GM11168 (cell line): ENCODE measurements around the gene QRFP.

ENCODE experiments used
- in situ Hi-C: fragments of 300-500 bp; cut with MboI; formaldehyde crosslinking; loops from one replicate; pipeline ENCODE4 v1.12.0; 2022; ENCODE audit warnings: low sequenced_read_pairs; ENCODE audit not compliant: unreplicated experiment

QRFP gene

DNA sequence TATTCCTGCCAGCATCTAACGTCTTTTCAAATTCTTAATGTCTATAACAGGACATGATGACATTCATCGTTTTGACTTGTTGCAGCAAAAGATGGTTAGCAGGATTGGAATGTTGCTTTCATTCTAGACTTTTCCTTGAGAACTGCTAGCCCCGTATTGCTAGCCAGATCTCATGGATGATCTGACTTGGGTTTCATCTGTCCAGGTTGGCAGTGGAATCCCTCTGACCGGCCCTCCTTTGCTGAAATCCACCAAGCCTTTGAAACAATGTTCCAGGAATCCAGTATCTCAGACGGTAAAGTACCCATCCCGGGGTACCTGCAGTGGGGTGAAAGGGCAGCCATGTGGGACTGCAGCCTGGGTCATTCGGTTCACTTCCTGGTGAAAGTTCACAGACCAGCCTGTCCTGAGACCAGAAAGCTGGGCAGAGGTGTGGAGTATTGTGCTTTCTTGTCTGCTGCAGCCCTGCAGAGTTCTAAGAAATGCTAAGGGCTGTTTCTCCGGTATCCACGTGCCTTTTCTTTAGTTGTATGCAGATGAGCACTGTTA lies 16.7 kb downstream of the QRFP start:
- in situ Hi-C loops = no loop called here

DNA sequence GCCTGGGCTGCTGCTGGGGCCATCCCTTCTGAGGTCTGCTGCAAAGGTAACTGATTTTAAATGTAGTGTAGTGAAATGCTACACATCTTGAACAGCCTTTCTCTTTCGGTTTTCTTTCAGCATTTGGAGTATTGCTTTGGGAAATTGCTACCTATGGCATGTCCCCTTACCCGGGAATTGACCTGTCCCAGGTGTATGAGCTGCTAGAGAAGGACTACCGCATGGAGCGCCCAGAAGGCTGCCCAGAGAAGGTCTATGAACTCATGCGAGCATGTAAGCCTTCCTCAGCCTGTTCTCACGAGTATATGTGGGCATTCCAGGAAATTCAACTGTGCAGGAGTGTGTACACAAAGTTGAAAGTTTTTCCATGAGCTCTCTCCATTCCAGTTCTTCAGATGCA lies 18.3 kb downstream of the QRFP start:
- in situ Hi-C loops = no loop called here

DNA sequence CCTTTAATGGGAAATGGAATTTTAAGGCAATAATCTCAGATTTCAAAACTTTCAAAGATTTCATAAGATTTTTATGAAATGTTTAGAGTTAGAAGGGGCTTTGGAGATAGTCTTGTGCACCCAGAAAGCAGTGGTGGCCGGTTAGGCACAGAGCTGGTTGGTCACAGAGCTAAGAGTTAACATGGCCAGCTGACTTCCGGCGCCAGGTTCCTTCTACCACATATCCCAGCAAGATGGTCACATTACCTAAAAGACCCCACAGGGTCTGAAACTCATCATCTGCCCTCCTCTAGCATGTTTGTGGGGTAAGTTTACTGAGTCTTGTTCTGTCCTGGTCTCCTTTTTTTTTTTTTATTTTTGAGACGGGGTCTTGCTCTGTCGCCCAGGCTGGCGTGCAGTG lies 19.3 kb downstream of the QRFP start:
- in situ Hi-C loops = no loop called here

DNA sequence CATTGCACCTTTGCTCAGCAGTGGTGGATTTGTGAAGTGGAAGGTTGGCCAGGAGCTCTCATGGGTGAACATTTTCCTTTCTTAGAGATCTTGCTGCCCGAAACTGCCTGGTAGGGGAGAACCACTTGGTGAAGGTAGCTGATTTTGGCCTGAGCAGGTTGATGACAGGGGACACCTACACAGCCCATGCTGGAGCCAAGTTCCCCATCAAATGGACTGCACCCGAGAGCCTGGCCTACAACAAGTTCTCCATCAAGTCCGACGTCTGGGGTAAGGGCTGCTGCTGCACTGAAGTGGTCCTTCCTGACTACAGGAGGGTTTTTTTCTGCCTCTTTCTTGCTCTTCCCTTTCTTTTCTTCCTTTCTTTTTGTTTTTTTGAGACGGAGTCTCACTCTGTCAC lies 21.8 kb downstream of the QRFP start:
- in situ Hi-C loops = no loop called here

DNA sequence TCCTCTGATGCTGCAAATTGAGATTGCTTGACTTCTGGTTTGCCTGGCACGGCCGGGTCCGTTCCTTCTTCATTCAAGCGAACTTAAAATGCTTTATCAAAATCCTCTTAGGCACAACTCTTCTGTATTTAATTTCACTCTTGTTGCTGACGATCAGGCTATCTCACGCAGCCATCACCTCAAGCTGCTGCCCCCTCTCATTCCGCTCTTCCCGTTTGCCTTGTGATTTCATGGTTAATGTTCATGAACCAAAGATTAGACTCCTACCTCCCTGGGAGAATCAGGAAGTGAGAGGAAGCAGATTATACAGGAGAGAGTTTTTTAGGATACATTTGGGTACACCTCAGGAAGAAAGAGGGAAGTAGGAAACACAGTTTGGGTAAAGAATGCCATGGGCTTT lies 22.6 kb downstream of the QRFP start:
- in situ Hi-C loops = no loop called here

DNA sequence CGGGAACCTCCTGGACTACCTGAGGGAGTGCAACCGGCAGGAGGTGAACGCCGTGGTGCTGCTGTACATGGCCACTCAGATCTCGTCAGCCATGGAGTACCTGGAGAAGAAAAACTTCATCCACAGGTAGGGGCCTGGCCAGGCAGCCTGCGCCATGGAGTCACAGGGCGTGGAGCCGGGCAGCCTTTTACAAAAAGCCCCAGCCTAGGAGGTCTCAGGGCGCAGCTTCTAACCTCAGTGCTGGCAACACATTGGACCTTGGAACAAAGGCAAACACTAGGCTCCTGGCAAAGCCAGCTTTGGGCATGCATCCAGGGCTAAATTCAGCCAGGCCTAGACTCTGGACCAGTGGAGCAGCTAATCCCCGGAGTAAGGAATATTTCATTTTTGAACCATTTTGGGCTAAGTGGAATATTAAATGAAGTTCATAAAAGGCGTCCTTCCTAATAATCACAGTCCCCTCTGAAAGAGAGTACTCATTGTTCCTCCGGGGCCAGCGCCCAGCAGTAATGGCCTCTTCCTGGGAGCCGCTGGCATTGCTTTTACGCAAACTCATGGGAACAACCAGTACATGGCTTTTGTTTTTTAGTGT lies 23.6 kb downstream of the QRFP start:
- in situ Hi-C loops = no loop called here

DNA sequence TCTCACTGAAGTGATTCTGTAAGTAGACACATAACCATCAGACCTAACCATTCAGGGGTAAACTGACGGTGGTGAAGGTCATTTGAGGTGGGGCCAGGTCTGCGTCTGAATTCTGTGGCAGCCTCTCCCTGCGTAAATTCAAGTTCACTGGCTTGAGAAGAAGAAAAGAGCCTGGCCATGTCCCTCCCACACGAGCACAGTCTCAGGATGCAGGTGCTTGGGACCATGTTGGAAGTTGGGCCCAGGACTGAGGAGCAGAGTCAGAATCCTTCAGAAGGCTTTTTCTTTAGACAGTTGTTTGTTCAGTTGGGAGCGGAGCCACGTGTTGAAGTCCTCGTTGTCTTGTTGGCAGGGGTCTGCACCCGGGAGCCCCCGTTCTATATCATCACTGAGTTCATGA lies 24.1 kb downstream of the QRFP start:
- in situ Hi-C loops = no loop called here

DNA sequence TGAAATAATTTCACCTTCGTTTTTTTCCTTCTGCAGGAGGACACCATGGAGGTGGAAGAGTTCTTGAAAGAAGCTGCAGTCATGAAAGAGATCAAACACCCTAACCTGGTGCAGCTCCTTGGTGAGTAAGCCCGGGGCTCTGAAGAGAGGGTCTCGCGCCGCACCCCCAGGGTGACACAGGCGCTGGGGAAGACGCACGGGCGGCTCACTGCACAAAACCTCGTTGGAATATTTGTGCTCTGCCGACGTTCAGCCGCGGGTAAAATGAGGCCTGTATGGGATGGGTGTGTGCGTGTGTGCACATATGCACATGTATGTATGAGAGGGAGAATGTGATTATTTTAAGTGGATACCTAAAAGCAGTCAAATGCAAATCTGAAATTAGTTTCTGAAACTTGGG lies 24.5 kb downstream of the QRFP start:
- in situ Hi-C loops = no loop called here

DNA sequence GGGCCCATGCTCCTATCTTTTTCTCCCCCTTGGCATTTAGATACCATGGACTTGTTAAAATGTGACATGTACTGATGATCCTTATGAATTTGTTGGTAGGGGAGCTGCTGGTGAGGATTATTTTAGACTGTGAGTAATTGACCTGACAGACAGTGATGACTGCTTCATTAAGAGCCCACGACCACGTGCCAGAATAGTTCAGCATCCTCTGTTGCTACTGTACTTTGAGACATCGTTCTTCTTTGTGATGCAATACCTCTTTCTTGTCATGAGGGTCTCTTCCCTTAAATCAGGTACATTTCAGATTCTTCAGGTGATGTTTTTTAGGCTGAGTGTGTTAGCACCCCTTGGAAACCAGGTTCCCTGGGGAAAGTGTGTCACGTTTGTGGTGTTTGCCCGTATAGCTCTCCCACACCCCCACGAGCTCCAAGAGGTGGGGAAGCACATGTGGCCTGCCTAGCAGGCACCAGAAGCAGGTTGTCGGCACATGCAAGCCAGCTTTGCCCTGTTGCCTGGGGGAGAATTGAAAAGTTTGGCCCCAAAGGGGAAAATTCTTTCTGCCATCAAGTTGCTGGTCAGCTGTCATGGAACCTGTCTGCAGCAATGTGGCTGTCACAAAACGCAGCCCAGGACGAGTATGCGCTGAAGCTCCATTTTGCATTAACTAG lies 25.1 kb downstream of the QRFP start:
- in situ Hi-C loops = no loop called here

DNA sequence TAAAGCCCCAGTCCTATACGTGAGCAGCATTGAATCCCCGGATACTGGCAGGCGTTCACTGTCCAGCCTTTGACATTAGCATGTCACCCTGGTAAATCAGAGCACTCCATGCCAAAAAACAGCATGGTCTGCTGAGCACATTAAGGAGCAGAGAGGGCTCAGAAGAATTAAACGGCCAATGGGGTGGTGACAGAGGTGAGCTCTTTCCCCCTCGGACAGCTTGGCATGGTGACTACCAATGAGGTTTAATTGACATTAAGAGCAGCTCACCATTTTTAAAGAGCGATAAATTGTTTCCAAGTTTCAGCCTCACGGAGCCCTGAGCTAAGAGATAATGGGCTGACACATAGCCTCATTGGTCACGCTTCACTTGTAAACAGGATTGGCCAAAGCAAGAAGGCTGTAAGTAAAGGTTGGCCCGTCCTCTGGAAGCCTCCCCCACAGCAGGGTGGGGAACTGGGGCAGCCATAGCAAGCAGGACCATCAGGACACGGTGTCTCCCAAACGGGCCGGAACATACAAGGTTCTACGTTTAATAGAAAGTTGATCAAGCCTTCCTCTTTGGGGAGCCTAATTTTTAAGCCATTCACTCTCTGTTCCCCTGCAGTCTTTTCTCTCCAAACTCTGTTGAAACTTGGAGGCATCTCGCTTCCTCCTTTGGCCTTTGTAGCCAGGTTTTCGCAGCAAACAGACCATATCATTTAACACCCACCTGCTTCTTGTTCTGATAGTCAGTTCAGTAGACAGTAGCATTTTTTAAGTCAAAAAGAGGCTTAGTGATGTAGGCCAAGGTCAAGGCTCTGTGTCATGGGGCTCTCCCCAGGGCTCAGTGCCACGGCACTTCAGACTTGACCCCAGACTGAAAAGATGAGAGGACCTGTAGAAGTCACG lies 25.9 kb downstream of the QRFP start:
- in situ Hi-C loops = no loop called here

DNA sequence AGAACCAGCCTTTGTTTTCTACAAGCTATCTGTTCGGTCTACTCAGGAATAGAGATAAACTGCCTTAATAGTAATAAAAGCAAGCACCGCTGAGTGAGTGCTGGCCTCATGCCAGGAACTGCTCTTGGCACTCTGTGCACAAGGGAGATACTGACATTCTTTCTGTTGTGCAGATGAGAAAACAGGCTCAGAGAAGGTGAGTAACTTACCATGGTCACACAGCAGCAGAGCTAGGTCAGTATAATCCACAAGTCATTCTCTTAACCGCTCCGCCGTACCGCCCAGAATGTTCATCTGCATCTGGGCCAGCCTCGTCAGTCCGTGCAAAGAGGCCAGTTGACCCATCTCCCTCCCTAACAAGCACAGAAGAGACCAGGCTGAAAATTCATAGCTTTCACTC lies 27.4 kb downstream of the QRFP start:
- in situ Hi-C loops = loop anchor here (10.0 kb wide), 1 partner anchor 164 kb away; no protein-coding TSS in a partner anchor

DNA sequence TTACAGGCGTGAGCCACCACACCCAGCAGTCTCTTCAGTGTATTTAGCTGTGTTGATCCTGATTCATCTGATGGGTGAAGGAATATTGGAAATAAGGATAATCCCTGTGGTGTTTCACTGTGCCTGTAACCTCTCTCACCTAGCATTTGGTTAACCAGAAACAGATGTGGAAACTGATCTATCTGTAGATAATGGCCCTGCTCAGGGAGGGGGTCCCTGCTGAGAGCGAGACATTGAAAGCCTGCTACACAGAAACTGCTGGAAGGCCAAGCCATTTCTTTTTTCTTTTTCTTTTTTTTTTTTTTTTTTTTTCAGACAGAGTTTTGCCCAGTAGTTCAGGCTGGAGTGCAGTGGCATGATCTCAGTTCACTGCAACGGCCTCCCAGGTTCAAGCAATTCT lies 28.4 kb downstream of the QRFP start:
- in situ Hi-C loops = loop anchor here (10.0 kb wide), 1 partner anchor 163 kb away; no protein-coding TSS in a partner anchor

DNA sequence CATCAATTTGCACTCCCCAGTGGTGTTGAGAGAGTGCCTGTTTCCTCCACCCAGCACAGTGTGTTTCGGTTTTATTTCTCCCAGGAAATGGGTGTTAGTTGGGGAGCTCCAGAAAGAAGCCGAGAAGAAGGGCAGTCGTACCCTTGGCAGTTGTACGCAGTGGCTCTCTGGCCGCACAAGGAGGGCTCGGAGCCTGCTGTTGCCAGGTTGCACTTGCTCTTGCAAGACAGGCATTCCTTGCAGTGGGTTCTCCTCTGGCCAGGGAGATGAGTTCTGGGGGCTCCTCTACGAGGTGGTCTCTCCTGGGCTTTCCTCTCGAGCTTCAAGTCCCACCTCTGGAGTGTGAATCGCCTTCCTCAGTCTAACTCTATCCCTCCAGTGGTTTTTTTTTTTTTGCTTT lies 29.1 kb downstream of the QRFP start:
- in situ Hi-C loops = loop anchor here (10.0 kb wide), 1 partner anchor 163 kb away; no protein-coding TSS in a partner anchor

DNA sequence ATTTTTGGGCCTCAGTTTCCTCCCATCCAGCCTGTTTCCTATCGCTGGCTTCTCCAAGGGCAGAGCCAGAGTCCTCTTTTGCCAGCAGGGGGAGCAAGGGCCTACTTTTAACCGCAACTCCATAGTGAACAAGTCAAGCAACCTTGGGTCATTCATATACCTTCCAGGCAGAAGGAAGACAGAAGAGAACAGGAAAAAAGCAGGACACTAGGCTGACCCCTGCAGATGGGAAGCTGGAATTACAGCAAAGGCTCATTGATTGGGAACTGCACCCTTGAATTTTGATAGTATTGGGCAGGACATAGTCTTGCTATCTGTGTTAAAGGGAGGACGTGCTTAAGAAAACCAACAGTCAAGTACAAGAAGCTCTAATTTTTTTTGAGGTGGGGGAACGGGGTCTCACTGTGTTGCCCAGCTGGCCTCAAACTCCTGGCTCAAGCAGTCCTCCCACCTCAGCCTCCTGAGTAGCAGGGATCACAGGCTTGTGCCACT lies 30.1 kb downstream of the QRFP start:
- in situ Hi-C loops = loop anchor here (10.0 kb wide), 1 partner anchor 162 kb away; no protein-coding TSS in a partner anchor

DNA sequence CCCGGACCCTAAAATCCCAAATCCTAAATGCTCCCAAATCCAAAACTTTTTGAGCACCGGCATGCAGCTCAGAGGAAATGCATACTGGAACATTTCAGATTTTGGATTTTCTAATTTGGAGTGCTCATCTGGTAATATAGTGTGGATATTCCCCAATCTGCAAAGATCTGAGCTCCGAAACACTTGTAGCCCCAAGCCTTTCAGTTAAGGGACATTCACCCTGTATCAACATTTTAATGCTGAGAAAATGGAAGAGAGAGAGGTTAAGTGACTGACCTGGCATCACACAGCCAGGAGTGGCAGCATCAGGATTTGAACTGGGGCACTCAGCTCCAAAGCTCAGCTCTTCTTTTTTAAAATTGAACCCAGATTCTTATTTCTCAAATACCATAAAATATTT lies 30.7 kb downstream of the QRFP start:
- in situ Hi-C loops = loop anchor here (10.0 kb wide), 1 partner anchor 161 kb away; no protein-coding TSS in a partner anchor

DNA sequence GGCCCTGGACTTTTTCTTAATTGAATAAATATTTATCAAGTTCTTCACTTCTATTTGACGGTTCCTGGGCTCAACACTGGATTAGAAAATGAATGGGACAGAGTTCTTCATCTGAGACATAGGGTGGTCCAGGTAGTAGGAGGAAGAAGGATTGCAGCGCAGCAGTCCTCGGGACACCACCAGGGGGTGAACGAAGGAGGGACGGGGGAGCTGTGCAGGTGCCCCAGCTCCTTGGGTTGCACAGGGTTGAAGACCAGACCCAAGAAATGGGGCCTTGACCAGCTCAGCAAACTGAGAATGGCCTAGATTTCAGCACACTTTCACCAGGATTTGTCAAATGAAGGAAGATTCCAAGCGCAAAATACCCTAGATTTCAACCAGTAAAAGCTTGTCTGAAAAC lies 32.1 kb downstream of the QRFP start:
- in situ Hi-C loops = loop anchor here (10.0 kb wide), 1 partner anchor 160 kb away; no protein-coding TSS in a partner anchor

DNA sequence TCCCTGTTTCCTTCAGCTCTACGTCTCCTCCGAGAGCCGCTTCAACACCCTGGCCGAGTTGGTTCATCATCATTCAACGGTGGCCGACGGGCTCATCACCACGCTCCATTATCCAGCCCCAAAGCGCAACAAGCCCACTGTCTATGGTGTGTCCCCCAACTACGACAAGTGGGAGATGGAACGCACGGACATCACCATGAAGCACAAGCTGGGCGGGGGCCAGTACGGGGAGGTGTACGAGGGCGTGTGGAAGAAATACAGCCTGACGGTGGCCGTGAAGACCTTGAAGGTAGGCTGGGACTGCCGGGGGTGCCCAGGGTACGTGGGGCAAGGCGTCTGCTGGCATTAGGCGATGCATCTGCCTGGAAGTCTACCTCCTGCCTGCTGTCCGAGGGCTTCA lies 33.9 kb downstream of the QRFP start:
- in situ Hi-C loops = loop anchor here (10.0 kb wide), 1 partner anchor 158 kb away; no protein-coding TSS in a partner anchor

DNA sequence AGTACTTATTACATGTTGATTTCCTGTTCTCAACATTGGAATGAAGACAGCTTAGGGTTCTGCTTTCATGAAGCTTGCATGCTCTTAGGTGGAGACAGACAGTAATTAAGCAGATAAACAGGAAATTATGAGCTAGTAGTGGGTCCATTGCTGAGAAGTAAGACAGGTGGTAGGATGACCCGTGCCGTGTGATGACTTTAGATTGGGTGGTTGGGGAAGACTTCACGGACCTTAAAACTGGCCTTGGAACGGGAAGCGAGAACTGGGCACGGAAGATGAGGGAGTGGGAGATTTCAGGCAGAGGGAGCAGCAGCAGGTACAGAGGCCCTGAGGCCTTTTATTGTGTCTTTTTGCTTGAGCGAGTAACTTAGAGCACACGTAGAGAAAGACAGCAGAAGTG lies 34.4 kb downstream of the QRFP start:
- in situ Hi-C loops = loop anchor here (10.0 kb wide), 1 partner anchor 157 kb away; no protein-coding TSS in a partner anchor

DNA sequence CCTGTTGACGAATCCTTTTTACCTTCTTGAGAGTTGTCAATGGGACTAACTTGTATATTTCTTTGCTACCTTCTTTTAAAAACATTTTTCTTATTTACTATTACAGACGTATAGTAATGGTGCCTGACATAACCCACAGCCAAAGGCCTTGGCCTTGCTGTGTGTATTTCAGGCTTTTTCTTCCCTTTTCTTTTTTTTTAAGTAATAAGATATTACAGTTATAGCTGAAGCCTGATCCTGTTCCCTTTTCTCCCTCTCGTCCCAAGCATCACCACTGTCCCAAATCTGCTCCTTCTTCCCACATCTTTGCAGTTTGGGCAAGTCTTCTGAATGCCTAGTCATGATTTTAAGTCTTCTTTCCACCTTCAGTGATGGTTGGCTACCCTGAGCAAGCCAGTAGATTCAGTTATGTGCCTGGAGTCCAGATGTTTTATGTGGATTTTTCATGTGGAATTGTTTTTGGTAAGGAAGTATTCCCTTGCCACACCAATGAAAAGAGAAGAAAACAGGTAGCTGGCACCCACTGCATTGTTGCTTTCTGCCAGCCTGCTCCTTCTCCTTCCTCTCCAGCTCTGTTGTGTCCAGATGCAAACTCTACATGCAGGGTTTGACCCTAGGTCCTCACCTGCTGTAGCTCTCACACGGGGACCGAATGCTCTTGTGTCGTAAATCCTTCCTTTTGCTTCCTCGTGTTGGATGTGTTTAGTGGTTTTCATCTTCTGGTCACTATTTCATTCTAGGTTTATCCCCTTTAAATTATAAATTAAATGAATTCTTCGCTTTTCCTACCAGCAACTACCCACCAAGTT lies 35.0 kb downstream of the QRFP start:
- in situ Hi-C loops = loop anchor here (10.0 kb wide), 1 partner anchor 157 kb away; no protein-coding TSS in a partner anchor
